Naive thymus-derived CD4-positive, alpha-beta T cell (primary cell): Measurements from ENCODE around the gene LASP1. TPM values are rescaled to one million over a fixed set of nuclear protein-coding genes. Genes with fewer than 3 reads are reported as not detected.
A peak's percentile ranks its signal among the peaks of the same experiment; 100 is the strongest.

Experiments used
- ATAC-seq: fragments of 150-1000 bp; cut with Tn5 transposase; 2 replicates; pipeline ENCODE4 v1.10.0; 2021; ENCODE audit warnings: mild to moderate bottlenecking, moderate library complexity
- CTCF ChIA-PET: fragments of 350-600 bp; sonication (Branson Sonifier 250); formaldehyde crosslinking; loops from one replicate; lab custom pipeline; 2021; ENCODE audit warnings: antibody characterized with exemption; lab: Charles Lee
- POLR2A ChIA-PET: fragments of 350-600 bp; sonication (Branson Sonifier 250); formaldehyde crosslinking; loops from one replicate; lab custom pipeline; 2021; ENCODE audit warnings: antibody characterized with exemption, inconsistent platforms; lab: Charles Lee
- DNase-seq, 9 donors: peaks; one replicate each; pipeline versions ENCODE4 v3.0.0 to v3.0.0-alpha.2; 2020 to 2022; ENCODE audit warnings: mixed read lengths in 1 of 9
- H3K27ac ChIP-seq: one replicate; pipeline ENCODE4 v1.7.0; 2013; ENCODE audit warnings: mild to moderate bottlenecking, low read depth, low read length, moderate library complexity
- H3K27me3 ChIP-seq, 2 donors: one replicate each; pipeline ENCODE4 v1.7.0; 2013; ENCODE audit warnings: low read length in 2 of 2, mild to moderate bottlenecking in 2 of 2, moderate library complexity in 2 of 2; ENCODE audit not compliant: control insufficient read depth in 2 of 2, insufficient read depth in 2 of 2
- H3K36me3 ChIP-seq, 3 experiments: 1 replicate in 2 of 3; 2 replicates in 1 of 3; pipeline ENCODE4 v1.7.0; 2013; ENCODE audit warnings: low read length in 3 of 3, mild to moderate bottlenecking in 3 of 3, moderate library complexity in 1 of 3; ENCODE audit not compliant: insufficient read depth in 3 of 3, control insufficient read depth in 2 of 3
- H3K4me1 ChIP-seq, 2 donors: one replicate each; pipeline ENCODE4 v1.7.0; 2013; ENCODE audit warnings: low read length in 2 of 2, mild to moderate bottlenecking in 2 of 2, moderate library complexity in 1 of 2; ENCODE audit not compliant: control insufficient read depth in 2 of 2, insufficient read depth in 2 of 2
- H3K4me3 ChIP-seq: 2 replicates; pipeline ENCODE4 v1.7.0; 2013; ENCODE audit warnings: mild to moderate bottlenecking, low read length
- H3K9me3 ChIP-seq, 3 experiments: 1 replicate in 2 of 3; 2 replicates in 1 of 3; pipeline ENCODE4 v1.7.0; 2013; ENCODE audit warnings: low read length in 3 of 3; ENCODE audit not compliant: control insufficient read depth in 2 of 3
- H3K27ac Mint-ChIP-seq, 9 donors: one replicate each; pipeline ENCODE4 v1.8.0; 2020 to 2022; ENCODE audit warnings: mixed read lengths in 9 of 9, mild to moderate bottlenecking in 8 of 9, moderate library complexity in 5 of 9, inconsistent platforms in 2 of 9
- H3K27me3 Mint-ChIP-seq, 5 donors: one replicate each; pipeline ENCODE4 v1.8.0; 2021 to 2022; ENCODE audit warnings: mixed read lengths in 5 of 5, mild to moderate bottlenecking in 1 of 5
- H3K36me3 Mint-ChIP-seq, 5 donors: one replicate each; pipeline ENCODE4 v1.8.0; 2020 to 2022; ENCODE audit warnings: mixed read lengths in 5 of 5, mild to moderate bottlenecking in 3 of 5, inconsistent platforms in 1 of 5
- H3K4me1 Mint-ChIP-seq, 7 donors: one replicate each; pipeline ENCODE4 v1.8.0; 2020 to 2022; ENCODE audit warnings: mixed read lengths in 7 of 7, mild to moderate bottlenecking in 3 of 7, inconsistent platforms in 1 of 7
- H3K4me3 Mint-ChIP-seq, 10 donors: one replicate each; pipeline ENCODE4 v1.8.0; 2020 to 2022; ENCODE audit warnings: mild to moderate bottlenecking in 10 of 10, mixed read lengths in 10 of 10, moderate library complexity in 6 of 10, inconsistent platforms in 2 of 10
- H3K9me3 Mint-ChIP-seq, 11 donors: one replicate each; pipeline ENCODE4 v1.8.0; 2020 to 2022; ENCODE audit warnings: mixed read lengths in 11 of 11, mild to moderate bottlenecking in 4 of 11, inconsistent platforms in 1 of 11, moderate library complexity in 1 of 11
- intact Hi-C, 2 donors: fragments of 100-400 bp; cut with micrococcal nuclease; formaldehyde crosslinking; loops; one replicate each; pipeline ENCODE4 v1.15.1; 2023
- polyA plus RNA-seq, 2 donors: library from polyadenylated mRNA; unstranded; fragments of 300-500 nt; fragmentation: Illumina TruSeq; gene quantifications; one replicate each; pipeline ENCODE4 v1.2.3, GENCODE V29; 2021
- total RNA-seq, 6 experiments: library from RNA in 5 of 6; stranded (reverse) in 5 of 6; gene quantifications; 1 replicate in 5 of 6; 2 replicates in 1 of 6; pipeline ENCODE4 v1.2.3 and lab custom pipeline; 2021 to 2026

Gene LASP1
- total and polyA plus RNA-seq, 7 experiments from 2014 or later = 43.4 to 199 (median 104) TPM

- Mint-ChIP-seq H3K27me3 (no peaks in the 10 kb centered on the region), H3K9me3 (no peaks in the 10 kb centered on the region), H3K4me3 (peak overlapping the region; percentile 25 to 100 (median 68)), H3K27ac (peak overlapping the region; percentile 74 to 95 (median 90)), H3K36me3 (peaks cover 3 to 26% (median 9%) of the 10 kb centered on the region in 5 donors), H3K4me1 (peaks cover 66 to 98% (median 88%) of the 10 kb centered on the region in 7 donors)
- H3K4me3 ChIP-seq = peak overlapping the region; percentile 34
- CTCF ChIA-PET = interaction anchor here (1.1 kb wide), 1 partner anchor 21 kb away, joined by 3 read pairs; no protein-coding TSS in a partner anchor
- POLR2A ChIA-PET = interaction anchor here (0.6 to 1.9 kb wide), 7 partner anchors 8 to 305 kb away, joined by 3 to 9 read pairs (median 3); no protein-coding TSS in a partner anchor
- intact Hi-C loops = loop anchor here in 1 of 2 donors (10.0 kb wide), 1 partner anchor 218 kb away; no protein-coding TSS in a partner anchor
- H3K9me3 ChIP-seq = no peaks in the 10 kb centered on the region
- peak overlapping the region; percentile 79 for H3K27ac ChIP-seq
- ATAC-seq (peak; percentile 85), DNase-seq (peak in 7 of 9 donors; percentile 39 to 73 (median 58))
- H3K27me3 ChIP-seq = no peaks in the 10 kb centered on the region
- H3K4me1 ChIP-seq = peaks cover 75 to 88% of the 10 kb centered on the region in 2 donors
- peaks cover 0 to 12% (median 0%) of the 10 kb centered on the region in 3 experiments for H3K36me3 ChIP-seq
These were observed 7.4 kb downstream of the LASP1 start for GRCh38 chr17:38877130-38877851.

DNA sequence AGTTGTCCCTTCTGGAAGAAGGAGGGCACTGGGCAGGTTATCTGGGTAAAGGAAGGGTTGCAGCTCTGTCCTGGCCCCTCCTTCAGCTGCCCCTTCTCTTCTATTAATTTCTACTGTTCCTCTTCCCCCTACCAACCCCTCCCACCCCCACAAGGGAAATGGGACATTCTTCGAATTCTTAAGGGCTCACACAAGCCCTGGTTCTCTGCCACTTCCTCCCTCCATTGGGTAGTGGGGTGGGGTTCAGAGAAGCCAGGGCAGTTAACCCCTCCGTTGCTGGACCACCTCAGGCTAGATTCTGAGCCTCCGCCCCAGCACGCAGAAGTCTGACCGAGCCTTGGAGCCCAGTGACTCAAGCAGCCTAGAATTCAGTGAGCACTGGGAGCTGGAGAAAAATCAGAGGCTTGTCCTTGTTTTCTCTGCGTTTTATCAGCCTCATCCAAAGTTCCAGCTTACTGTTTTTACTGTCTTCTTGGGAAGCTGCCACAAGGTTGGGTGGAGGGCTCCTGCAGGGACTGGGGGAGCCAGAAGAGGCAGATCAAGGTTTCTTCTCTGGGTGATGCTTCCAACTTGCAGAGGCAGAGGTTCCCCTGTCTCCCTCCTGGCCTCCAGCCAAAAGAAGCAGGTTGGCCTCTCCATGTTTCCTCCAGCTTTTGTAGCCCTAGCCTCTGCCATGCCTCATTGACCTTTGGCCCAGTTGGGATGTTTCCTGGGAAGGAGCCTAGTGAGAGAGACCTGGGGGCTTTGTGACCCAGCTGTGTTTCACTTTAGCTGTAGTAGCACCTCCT is 10.2 kb downstream of the LASP1 start:
- Histone ChIP-seq H3K36me3 (peaks cover 0 to 17% (median 0%) of the 10 kb centered on the region in 3 experiments), H3K27ac (peak overlapping the region; percentile 79), H3K9me3 (no peaks in the 10 kb centered on the region), H3K4me3 (peak overlapping the region; percentile 47), H3K4me1 (peaks cover 76 to 91% of the 10 kb centered on the region in 2 donors), H3K27me3 (no peaks in the 10 kb centered on the region)
- ATAC-seq (no peak), DNase-seq (peak in 4 of 9 donors; percentile 34 to 44 (median 37))
- ChIA-PET CTCF (interaction anchor here (0.9 kb wide), 2 partner anchors 9 to 43 kb away, joined by 3 to 4 read pairs; no protein-coding TSS in a partner anchor), POLR2A (interaction anchor here (0.6 to 4.8 kb wide), 6 partner anchors 10 to 26 kb away, joined by 3 to 76 read pairs (median 14); partner anchors contain the start of genes LASP1 and RPL23)
- Mint-ChIP-seq H3K4me1 (peaks cover 66 to 95% (median 87%) of the 10 kb centered on the region in 7 donors), H3K36me3 (peaks cover 3 to 39% (median 18%) of the 10 kb centered on the region in 5 donors), H3K27ac (peak overlapping the region; percentile 68 to 96 (median 94)), H3K4me3 (peak overlapping the region; percentile 60 to 94 (median 80)), H3K27me3 (no peaks in the 10 kb centered on the region), H3K9me3 (no peaks in the 10 kb centered on the region)
- intact Hi-C loops = loop anchor here in 1 of 2 donors (10.0 kb wide), 1 partner anchor 215 kb away; no protein-coding TSS in a partner anchor

GRCh38 chr17:38881600-38882191 is 11.8 kb downstream of the LASP1 start:
- ChIA-PET CTCF (interaction anchor here (1.2 to 1.4 kb wide), 2 partner anchors 9 to 12 kb away, joined by 4 to 5 read pairs; partner anchors contain the start of gene LASP1), POLR2A (interaction anchor here (0.9 to 4.8 kb wide), 7 partner anchors 12 to 177 kb away, joined by 3 to 76 read pairs (median 6); partner anchors contain the start of genes FBXO47, LASP1 and RPL23)
- Mint-ChIP-seq H3K27me3 (no peaks in the 10 kb centered on the region), H3K4me1 (peaks cover 75 to 96% (median 90%) of the 10 kb centered on the region in 7 donors), H3K4me3 (peak overlapping the region; percentile 67 to 94 (median 78)), H3K36me3 (peaks cover 3 to 45% (median 22%) of the 10 kb centered on the region in 5 donors), H3K9me3 (peaks cover 0 to 1% (median 0%) of the 10 kb centered on the region in 11 donors), H3K27ac (peak overlapping the region; percentile 78 to 96 (median 94))
- H3K4me1 ChIP-seq = peaks cover 92 to 98% of the 10 kb centered on the region in 2 donors
- ATAC-seq = no peak
- no peak for DNase-seq
- H3K36me3 ChIP-seq = peaks cover 0 to 21% (median 0%) of the 10 kb centered on the region in 3 experiments
- peak overlapping the region; percentile 13 for H3K4me3 ChIP-seq
- peak overlapping the region; percentile 55 for H3K27ac ChIP-seq
- H3K27me3 ChIP-seq = no peaks in the 10 kb centered on the region
- H3K9me3 ChIP-seq = no peaks in the 10 kb centered on the region
- intact Hi-C loops = loop anchor here in 1 of 2 donors (2.0 kb wide), 1 partner anchor 17 kb away; no protein-coding TSS in a partner anchor

DNA sequence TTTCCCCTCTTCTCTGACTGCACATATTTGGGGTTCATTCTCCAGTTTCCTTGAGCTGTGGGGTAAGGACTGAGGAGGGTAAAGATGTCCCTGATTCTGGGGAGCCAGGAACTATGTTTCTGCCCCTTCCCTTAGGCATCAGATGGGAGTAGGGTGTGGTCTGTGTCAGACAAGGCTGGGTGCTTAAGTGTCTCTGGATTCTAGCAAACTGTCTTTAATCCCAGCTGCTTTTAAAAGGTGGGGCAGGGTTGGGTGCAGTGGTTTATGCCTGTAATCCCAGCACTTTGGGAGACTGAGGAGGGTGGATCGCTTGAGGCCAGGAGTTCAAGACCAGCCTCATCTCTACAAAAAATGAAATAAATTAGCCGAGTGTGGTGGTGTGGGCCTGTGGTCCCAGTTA is 13.0 kb downstream of the LASP1 start:
- H3K27me3 ChIP-seq = no peaks in the 10 kb centered on the region
- peaks cover 82 to 98% of the 10 kb centered on the region in 2 donors for H3K4me1 ChIP-seq
- no peak overlapping the region for H3K4me3 ChIP-seq
- Mint-ChIP-seq H3K9me3 (peaks cover 0 to 1% (median 0%) of the 10 kb centered on the region in 11 donors), H3K4me1 (peaks cover 75 to 96% (median 86%) of the 10 kb centered on the region in 7 donors), H3K27ac (peak overlapping the region; percentile 83 to 97 (median 94)), H3K27me3 (no peaks in the 10 kb centered on the region), H3K36me3 (peaks cover 3 to 45% (median 22%) of the 10 kb centered on the region in 5 donors), H3K4me3 (peak overlapping the region; percentile 48 to 94 (median 78))
- ChIA-PET POLR2A (interaction anchor here (3.4 to 4.8 kb wide), 3 partner anchors 13 to 29 kb away, joined by 23 to 76 read pairs (median 29); partner anchors contain the start of genes LASP1 and RPL23), CTCF (interaction anchor here (1.2 kb wide), 1 partner anchor 40 kb away, joined by 5 read pairs; no protein-coding TSS in a partner anchor)
- DNase-seq (no peak), ATAC-seq (no peak)
- intact Hi-C loops = loop anchor here (1.0 to 2.0 kb wide), 2 partner anchors 12 to 16 kb away; no protein-coding TSS in a partner anchor
- peaks cover 0 to 32% (median 0%) of the 10 kb centered on the region in 3 experiments for H3K36me3 ChIP-seq
- peak overlapping the region; percentile 66 for H3K27ac ChIP-seq
- no peaks in the 10 kb centered on the region for H3K9me3 ChIP-seq

GRCh38 chr17:38883592-38884526 is 14.0 kb downstream of the LASP1 start:
- ChIA-PET POLR2A (interaction anchor here (0.6 to 5.2 kb wide), 6 partner anchors 12 to 270 kb away, joined by 3 to 76 read pairs (median 14); partner anchors contain the start of genes LASP1 and RPL23), CTCF (interaction anchor here (0.6 to 1.2 kb wide), 5 partner anchors 10 to 291 kb away, joined by 3 to 5 read pairs (median 4); no protein-coding TSS in a partner anchor)
- Mint-ChIP-seq H3K4me1 (peaks cover 72 to 96% (median 83%) of the 10 kb centered on the region in 7 donors), H3K9me3 (peaks cover 0 to 1% (median 0%) of the 10 kb centered on the region in 11 donors), H3K27me3 (no peaks in the 10 kb centered on the region), H3K36me3 (peaks cover 3 to 37% (median 22%) of the 10 kb centered on the region in 5 donors), H3K4me3 (peak overlapping the region; percentile 74 to 94 (median 82)), H3K27ac (peak overlapping the region; percentile 83 to 97 (median 94))
- H3K36me3 ChIP-seq = peaks cover 0 to 29% (median 0%) of the 10 kb centered on the region in 3 experiments
- H3K4me1 ChIP-seq = peaks cover 75 to 93% of the 10 kb centered on the region in 2 donors
- intact Hi-C loops = loop anchor here (1.0 to 2.0 kb wide), 2 partner anchors 13 to 15 kb away; no protein-coding TSS in a partner anchor
- ATAC-seq (peak; percentile 30), DNase-seq (peak in 4 of 9 donors; percentile 26 to 39 (median 32))
- no peaks in the 10 kb centered on the region for H3K9me3 ChIP-seq
- H3K27me3 ChIP-seq = no peaks in the 10 kb centered on the region
- peak overlapping the region; percentile 66 for H3K27ac ChIP-seq
- peak overlapping the region; percentile 18 for H3K4me3 ChIP-seq
